SU-DHL-6 (cell line): Measurements from ENCODE around the gene AVEN.

Experiments
- H2AFZ ChIP-seq: fragments of 200-600 bp; sonication (generic); 2 replicates; pipeline ENCODE4 v1.6.1; 2014; ENCODE audit warnings: low read depth, mild to moderate bottlenecking, moderate library complexity, mixed read lengths, antibody characterized with exemption, low read length; ENCODE audit not compliant: severe bottlenecking
- H3F3A ChIP-seq: fragments of 200-600 bp; shearing (Covaris generic); 2 replicates; pipeline ENCODE4 v1.6.0; 2016; ENCODE audit warnings: antibody characterized with exemption, mild to moderate bottlenecking; ENCODE audit not compliant: insufficient read depth
- H3K27ac ChIP-seq: fragments of 200-600 bp; sonication (generic); 2 replicates; pipeline ENCODE4 v1.5.1; 2016; ENCODE audit warnings: low read depth, mild to moderate bottlenecking, low read length, moderate library complexity, mixed read lengths
- H3K27me3 ChIP-seq: fragments of 200-600 bp; sonication (generic), shearing (Covaris generic); 2 replicates; pipeline ENCODE4 v1.6.0; 2014; ENCODE audit warnings: mild to moderate bottlenecking, low read length
- H3K36me3 ChIP-seq: fragments of 200-600 bp; sonication (generic); 2 replicates; pipeline ENCODE4 v1.6.1; 2014; ENCODE audit warnings: mild to moderate bottlenecking, low read length, mixed read lengths
- H3K4me2 ChIP-seq: fragments of 300-600, 200-600 bp; shearing (Covaris generic), sonication (generic); 2 replicates; pipeline ENCODE4 v1.6.0; 2014; ENCODE audit warnings: low read length, low read depth, mild to moderate bottlenecking; ENCODE audit not compliant: poor library complexity, severe bottlenecking
- H3K4me3 ChIP-seq: fragments of 200-600 bp; sonication (generic); 2 replicates; pipeline ENCODE4 v1.5.1; 2014; ENCODE audit warnings: antibody characterized with exemption, low read length, mild to moderate bottlenecking, mixed read lengths; ENCODE audit not compliant: insufficient read depth, poor library complexity, severe bottlenecking
- H3K79me2 ChIP-seq: fragments of 200-600 bp; sonication (generic); 2 replicates; pipeline ENCODE4 v1.6.1; 2014; ENCODE audit warnings: mild to moderate bottlenecking, low read length, moderate library complexity; ENCODE audit not compliant: insufficient read depth
- H3K9ac ChIP-seq: fragments of 200-600 bp; sonication (generic); 2 replicates; pipeline ENCODE4 v1.7.0; 2014; ENCODE audit warnings: mild to moderate bottlenecking, low read length
- H3K9me2 ChIP-seq: fragments of 200-600 bp; sonication (generic); replicated peaks from 2 replicates; pipeline ENCODE4 v1.6.1; 2014; ENCODE audit warnings: low read length; ENCODE audit not compliant: insufficient read depth
- H3K9me3 ChIP-seq: fragments of 200-600 bp; sonication (generic); 2 replicates; pipeline ENCODE4 v1.6.1; 2014; ENCODE audit warnings: low read length, mixed read lengths; ENCODE audit not compliant: insufficient read depth
- H4K20me1 ChIP-seq: fragments of 200-600 bp; sonication (generic); 2 replicates; pipeline ENCODE4 v1.6.1; 2014; ENCODE audit warnings: low read depth, mild to moderate bottlenecking, antibody characterized with exemption, low read length, moderate library complexity, mixed read lengths
- CTCF ChIP-seq: fragments of 200-600 bp; sonication (generic); IDR thresholded peaks from one replicate; pipeline ENCODE4 v1.5.1; 2017; ENCODE audit warnings: antibody characterized with exemption, mild to moderate bottlenecking, low read length, moderate library complexity; ENCODE audit not compliant: insufficient read depth, poor library complexity, severe bottlenecking
- EZH2phosphoT487 ChIP-seq: fragments of 200-600 bp; sonication (generic), shearing (Covaris generic); conservative IDR thresholded peaks from 2 replicates; pipeline ENCODE4 v1.6.1; 2018; ENCODE audit warnings: mild to moderate bottlenecking, antibody characterized with exemption, low read length, moderate library complexity, mixed read lengths

Gene AVEN

GRCh38 chr15:33864360-33865075 is 174.5 kb downstream of the AVEN start:
- Histone ChIP-seq H3F3A (no peaks in the 10 kb centered on the region), H3K79me2 (no peaks in the 10 kb centered on the region), H4K20me1 (no peaks in the 10 kb centered on the region), H2AFZ (no peak overlapping the region), H3K4me2 (no peak overlapping the region), H3K36me3 (no peaks in the 10 kb centered on the region), H3K9me2 (no peaks in the 10 kb centered on the region), H3K27me3 (no peaks in the 10 kb centered on the region), H3K9ac (no peak overlapping the region), H3K27ac (no peak overlapping the region), H3K4me3 (no peak overlapping the region), H3K9me3 (no peaks in the 10 kb centered on the region)
- TF ChIP-seq CTCF (no peak), EZH2phosphoT487 (no peak)

GRCh38 chr15:33860754-33861153 is 178.2 kb downstream of the AVEN start:
- H3K27me3 ChIP-seq: no peaks in the 10 kb centered on the region
- no peak overlapping the region for H3K4me3 ChIP-seq
- H3K27ac ChIP-seq: no peak overlapping the region
- H4K20me1 ChIP-seq: no peaks in the 10 kb centered on the region
- H3F3A ChIP-seq: no peaks in the 10 kb centered on the region
- no peak overlapping the region for H2AFZ ChIP-seq
- H3K9me3 ChIP-seq: no peaks in the 10 kb centered on the region
- H3K9ac ChIP-seq: no peak overlapping the region
- TF ChIP-seq CTCF (no peak), EZH2phosphoT487 (no peak)
- H3K36me3 ChIP-seq: no peaks in the 10 kb centered on the region
- no peaks in the 10 kb centered on the region for H3K9me2 ChIP-seq
- H3K4me2 ChIP-seq: no peak overlapping the region
- H3K79me2 ChIP-seq: no peaks in the 10 kb centered on the region

GRCh38 chr15:33859992-33860545 is 178.9 kb downstream of the AVEN start:
- H3K4me2 ChIP-seq: no peak overlapping the region
- H3K9ac ChIP-seq: no peak overlapping the region
- H3K9me2 ChIP-seq: no peaks in the 10 kb centered on the region
- no peak overlapping the region for H3K27ac ChIP-seq
- no peaks in the 10 kb centered on the region for H3K9me3 ChIP-seq
- no peaks in the 10 kb centered on the region for H3K79me2 ChIP-seq
- no peak overlapping the region for H2AFZ ChIP-seq
- no peak for TF ChIP-seq CTCF
- no peak for TF ChIP-seq EZH2phosphoT487
- no peaks in the 10 kb centered on the region for H3K27me3 ChIP-seq
- no peaks in the 10 kb centered on the region for H3F3A ChIP-seq
- no peaks in the 10 kb centered on the region for H4K20me1 ChIP-seq
- H3K4me3 ChIP-seq: no peak overlapping the region
- H3K36me3 ChIP-seq: no peaks in the 10 kb centered on the region
